Kidney glomerular epithelial cell (primary cell): ENCODE measurements around the gene SDF4.

Source experiments
- DNase-seq: peaks from one replicate; lab custom pipeline; 2025; lab: John Stamatoyannopoulos, UW

Gene SDF4

GRCh38 chr1:1213345-1214265, 18.2 kb downstream of the SDF4 start, which contains the start of gene TNFRSF4:
Gene TNFRSF4, minus strand, starts transcription at chr1:1214153. Its CDS starts 26 bp downstream, at chr1:1214127.
- no peak for DNase-seq

- no peak for DNase-seq
Observed at GRCh38 chr1:1212780-1213344, 18.9 kb downstream of the SDF4 start.

GRCh38 chr1:1211541-1212441, 20.0 kb downstream of the SDF4 start:
- no peak for DNase-seq

GRCh38 chr1:1210726-1211540, 20.9 kb downstream of the SDF4 start:
- DNase-seq, result no peak

GRCh38 chr1:1208713-1209433, 22.9 kb downstream of the SDF4 start:
- DNase-seq, result no peak

- no peak for DNase-seq
Observed at GRCh38 chr1:1207571-1207892, 24.3 kb downstream of the SDF4 start.

GRCh38 chr1:1206966-1207531, 24.8 kb downstream of the SDF4 start:
- DNase-seq, result no peak

GRCh38 chr1:1206376-1206965, 25.3 kb downstream of the SDF4 start, which contains the start of gene TNFRSF18:
Gene TNFRSF18, minus strand, starts transcription at chr1:1206592. Its CDS starts 21 bp downstream, at chr1:1206571.
- no peak for DNase-seq

- no peak for DNase-seq
Observed at GRCh38 chr1:1205769-1206375, 25.9 kb downstream of the SDF4 start.

- DNase-seq, result no peak
Observed at GRCh38 chr1:1204998-1205768, 26.6 kb downstream of the SDF4 start.

- no peak for DNase-seq
Observed at GRCh38 chr1:1204425-1204920, 27.3 kb downstream of the SDF4 start.

GRCh38 chr1:1203561-1204424, 28.0 kb downstream of the SDF4 start:
- no peak for DNase-seq

- no peak for DNase-seq
Observed at GRCh38 chr1:1202831-1203560, 28.8 kb downstream of the SDF4 start.

GRCh38 chr1:1200876-1201810, 30.7 kb downstream of the SDF4 start:
- DNase-seq, result peak; percentile 19

GRCh38 chr1:1199961-1200875, 31.6 kb downstream of the SDF4 start:
- DNase-seq, result no peak
